RWPE2 (cell line): ENCODE results near the gene THSD4.
A peak's percentile ranks its signal among the peaks of the same experiment; 100 is the strongest.

Source experiments
- ATAC-seq: fragments of 200-7000 bp; cut with Tn5 transposase; 3 replicates; pipeline ENCODE4 v1.9.1; 2021; ENCODE audit warnings: low read depth
- DNase-seq: peaks from one replicate; pipeline ENCODE4 v3.0.0-alpha.2; 2020; ENCODE audit warnings: low spot score
- H3K27ac ChIP-seq: fragments of 450-650 bp; 2 replicates; pipeline ENCODE4 v1.5.1; 2017; ENCODE audit warnings: mild to moderate bottlenecking; ENCODE audit not compliant: poor library complexity, severe bottlenecking
- H3K27me3 ChIP-seq: fragments of 250-450 bp; sonication (Bioruptor Pico); 2 replicates; pipeline ENCODE4 v1.5.1; 2021; ENCODE audit warnings: mild to moderate bottlenecking, moderate library complexity; ENCODE audit not compliant: insufficient read depth, poor library complexity, severe bottlenecking
- H3K36me3 ChIP-seq: fragments of 250-450 bp; sonication (Bioruptor Pico); 2 replicates; pipeline ENCODE4 v1.5.1; 2020; ENCODE audit warnings: low read depth, mild to moderate bottlenecking, moderate library complexity
- H3K4me1 ChIP-seq: fragments of 250-450 bp; sonication (Bioruptor Pico); 2 replicates; pipeline ENCODE4 v1.5.1; 2021; ENCODE audit warnings: mild to moderate bottlenecking, moderate library complexity; ENCODE audit not compliant: insufficient read depth, poor library complexity, severe bottlenecking
- H3K4me3 ChIP-seq: fragments of 250-450 bp; sonication (Bioruptor Pico); 2 replicates; pipeline ENCODE4 v1.5.1; 2021; ENCODE audit warnings: mild to moderate bottlenecking, moderate library complexity; ENCODE audit not compliant: severe bottlenecking
- H3K9me3 ChIP-seq: fragments of 250-450 bp; sonication (Bioruptor Pico); 2 replicates; pipeline ENCODE4 v1.5.1; 2021; ENCODE audit warnings: mild to moderate bottlenecking, moderate library complexity; ENCODE audit not compliant: severe bottlenecking
- CTCF ChIP-seq: fragments of 450-650 bp; IDR thresholded peaks from one replicate; pipeline ENCODE4 v1.5.1; 2017; ENCODE audit warnings: mild to moderate bottlenecking, moderate library complexity; ENCODE audit not compliant: poor library complexity, severe bottlenecking

The THSD4 gene

DNA sequence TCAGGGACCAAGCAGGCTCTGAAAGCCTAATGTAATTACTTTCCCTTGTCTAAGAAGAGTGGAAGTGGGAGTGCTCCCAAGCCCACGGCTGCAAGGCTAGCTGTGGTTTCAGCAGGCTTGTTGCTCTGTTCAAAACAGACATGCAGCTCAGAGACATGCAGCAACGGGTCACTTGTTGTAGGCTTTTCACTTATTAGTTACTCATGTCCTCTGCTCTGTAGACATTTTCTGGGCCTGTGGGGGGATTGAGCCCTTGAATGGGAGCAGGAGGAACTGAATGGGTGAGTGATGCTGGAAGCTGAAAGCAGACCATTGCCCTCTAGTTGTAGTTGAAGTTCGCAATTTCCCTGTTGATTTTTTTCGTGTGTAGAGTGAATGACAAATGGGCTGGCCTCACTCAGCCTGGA lies 433.1 kb downstream of the THSD4 start:
- TF ChIP-seq CTCF = no peak
- Histone ChIP-seq H3K27me3 (no peaks in the 10 kb centered on the region), H3K4me1 (no peaks in the 10 kb centered on the region), H3K9me3 (no peaks in the 10 kb centered on the region), H3K4me3 (no peak overlapping the region), H3K27ac (no peak overlapping the region), H3K36me3 (no peaks in the 10 kb centered on the region)
- no peak for DNase-seq
- no peak for ATAC-seq

- TF ChIP-seq CTCF = no peak
- DNase-seq = no peak
Measured at GRCh38 chr15:71549091-71549490, 433.8 kb downstream of the THSD4 start.

DNA sequence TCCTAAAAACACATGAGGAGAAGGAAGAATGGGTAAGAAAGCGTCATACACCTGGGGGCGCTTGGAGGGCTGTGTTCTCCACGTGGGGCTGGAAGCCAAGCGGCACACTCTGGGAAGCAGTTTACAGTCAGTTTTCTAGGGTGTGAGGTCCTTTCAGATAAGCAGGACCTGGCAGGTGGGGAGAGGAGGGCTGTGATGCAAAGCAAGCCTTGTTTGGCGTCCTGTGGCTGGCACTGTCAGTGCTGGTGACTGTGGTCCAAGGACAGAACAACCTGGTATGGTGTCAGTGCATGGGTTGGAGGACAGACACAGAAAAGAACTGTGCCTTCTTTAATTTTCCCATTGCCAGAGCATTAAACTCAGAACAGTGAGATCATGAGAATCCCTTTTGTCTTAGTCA lies 434.4 kb downstream of the THSD4 start:
- Histone ChIP-seq H3K27me3 (no peaks in the 10 kb centered on the region), H3K9me3 (no peaks in the 10 kb centered on the region), H3K36me3 (no peaks in the 10 kb centered on the region), H3K4me3 (no peak overlapping the region), H3K27ac (no peak overlapping the region), H3K4me1 (no peaks in the 10 kb centered on the region)
- ATAC-seq (no peak), DNase-seq (no peak)
- TF ChIP-seq CTCF = no peak

More at GRCh38 chr15:71549091-71549490, 433.8 kb downstream of the THSD4 start:
- Histone ChIP-seq H3K4me1 (no peaks in the 10 kb centered on the region), H3K36me3 (no peaks in the 10 kb centered on the region), H3K27me3 (no peaks in the 10 kb centered on the region), H3K4me3 (no peak overlapping the region), H3K9me3 (no peaks in the 10 kb centered on the region), H3K27ac (no peak overlapping the region)
- ATAC-seq = no peak

DNA sequence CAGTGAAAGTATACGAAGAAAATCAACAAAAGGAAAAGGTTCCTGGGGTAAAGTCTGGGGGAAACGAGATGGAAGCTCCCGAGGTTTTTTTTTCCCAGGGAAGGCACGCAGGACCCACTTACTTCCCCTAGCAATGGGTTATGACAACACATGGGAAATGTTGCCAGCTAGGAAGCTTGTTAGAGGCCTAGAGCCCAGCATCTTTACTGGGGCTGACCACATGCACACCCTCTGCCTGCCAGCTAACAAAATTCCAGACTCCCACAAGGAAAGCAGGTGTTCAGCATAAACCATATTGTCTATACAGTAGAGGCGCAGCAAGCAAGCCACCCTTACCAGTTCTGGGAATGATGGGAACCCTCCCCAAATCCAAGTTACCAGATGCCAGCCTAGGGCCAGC lies 436.3 kb downstream of the THSD4 start:
- Histone ChIP-seq H3K4me3 (no peak overlapping the region), H3K27me3 (no peaks in the 10 kb centered on the region), H3K36me3 (peaks cover 11% of the 10 kb centered on the region; the same call in 1 of the 2 replicates), H3K27ac (no peak overlapping the region), H3K9me3 (no peaks in the 10 kb centered on the region), H3K4me1 (no peaks in the 10 kb centered on the region)
- no peak for TF ChIP-seq CTCF
- DNase-seq = no peak
- no peak for ATAC-seq

GRCh38 chr15:71559098-71559497 lies 443.8 kb downstream of the THSD4 start:
- no peak overlapping the region for H3K4me3 ChIP-seq
- DNase-seq (peak; percentile 85), ATAC-seq (peak; percentile 90)
- H3K4me1 ChIP-seq = peaks cover 56% of the 10 kb centered on the region
- H3K36me3 ChIP-seq = peaks cover 25% of the 10 kb centered on the region; the same call in 1 of the 2 replicates
- H3K9me3 ChIP-seq = peaks cover 11% of the 10 kb centered on the region
- no peaks in the 10 kb centered on the region for H3K27me3 ChIP-seq
- peak overlapping the region; percentile 94 for H3K27ac ChIP-seq
- peak; percentile 7 for TF ChIP-seq CTCF
